MCF 10A (cell line): Measurements from ENCODE around the gene DHTKD1. TPM values are rescaled to one million over a fixed set of nuclear protein-coding genes. Genes with fewer than 3 reads are reported as not detected.

Experiments
- BruUV-seq: library from RNA; stranded (reverse); fragments of 400-500 nt; replicated peaks from 2 replicates; lab custom pipeline; 2021; lab: Mats Ljungman, UMichigan
- CTCF ChIA-PET: fragments of 300-600 bp; sonication (Branson Sonifier 250); formaldehyde crosslinking; extraction: SDS; loops from one replicate; lab custom pipeline; 2021; ENCODE audit warnings: antibody characterized with exemption, inconsistent platforms; lab: Yijun Ruan, JAX
- POLR2A ChIA-PET: fragments of 300-600, 350-650 bp; sonication (Branson Sonifier 250); formaldehyde crosslinking; extraction: SDS; loops from one replicate; lab custom pipeline; 2020; ENCODE audit warnings: antibody characterized with exemption, inconsistent platforms; lab: Yijun Ruan, JAX
- DNase-seq: peaks from one replicate; pipeline ENCODE4 v3.0.0-alpha.2; 2018; ENCODE audit not compliant: unreplicated experiment
- H3K27ac Mint-ChIP-seq: one replicate; pipeline ENCODE4 v1.8.0; 2022; ENCODE audit warnings: mild to moderate bottlenecking, low read depth, mixed read lengths; ENCODE audit not compliant: unreplicated experiment
- H3K27me3 Mint-ChIP-seq: one replicate; pipeline ENCODE4 v1.8.0; 2022; ENCODE audit warnings: mixed read lengths; ENCODE audit not compliant: insufficient read depth, unreplicated experiment
- H3K36me3 Mint-ChIP-seq: one replicate; pipeline ENCODE4 v1.8.0; 2022; ENCODE audit warnings: mild to moderate bottlenecking, moderate library complexity, mixed read lengths; ENCODE audit not compliant: insufficient read depth, unreplicated experiment
- H3K4me1 Mint-ChIP-seq: one replicate; pipeline ENCODE4 v1.8.0; 2022; ENCODE audit warnings: mixed read lengths; ENCODE audit not compliant: insufficient read depth, unreplicated experiment
- H3K4me3 Mint-ChIP-seq: one replicate; pipeline ENCODE4 v1.8.0; 2022; ENCODE audit warnings: mild to moderate bottlenecking, moderate library complexity, mixed read lengths; ENCODE audit not compliant: unreplicated experiment
- H3K9me3 Mint-ChIP-seq: one replicate; pipeline ENCODE4 v1.8.0; 2022; ENCODE audit warnings: mixed read lengths; ENCODE audit not compliant: unreplicated experiment
- CTCF ChIP-seq: fragments of 200-600 bp; IDR thresholded peaks from one replicate; pipeline ENCODE4 v1.8.0; 2022; ENCODE audit warnings: antibody characterized with exemption, mild to moderate bottlenecking; ENCODE audit not compliant: unreplicated experiment
- intact Hi-C: fragments of 100-400 bp; cut with micrococcal nuclease; formaldehyde crosslinking; loops from 2 replicates; pipeline ENCODE4 v1.14.1; 2022
- total RNA-seq: library from RNA; stranded (reverse); gene quantifications from 2 replicates; pipeline ENCODE4 v1.2.3, GENCODE V29; 2022

DHTKD1 gene
- total RNA-seq, 1 experiment from 2014 or later, result 17.3 TPM

- Mint-ChIP-seq H3K4me3 (peak within 1 kb of the TSS; percentile 97), H3K36me3 (no peaks in the 10 kb centered on the region), H3K27ac (peak within 1 kb of the TSS; percentile 100), H3K9me3 (peaks cover 8% of the 10 kb centered on the region), H3K4me1 (peaks cover 12% of the 10 kb centered on the region), H3K27me3 (no peaks in the 10 kb centered on the region)
- POLR2A ChIA-PET, result interaction anchor here (0.6 to 3.8 kb wide), 27 partner anchors 8 to 229 kb away, joined by 3 to 34 read pairs (median 4); partner anchors contain the start of genes CDC123, DHTKD1 and NUDT5
- CTCF ChIA-PET, result interaction anchor here (1.2 kb wide), 1 partner anchor 19 kb away, joined by 3 read pairs; no protein-coding TSS in a partner anchor
- peak; percentile 98 for DNase-seq
- intact Hi-C loops, result loop anchor here (1.0 to 2.0 kb wide), 2 partner anchors 25 to 88 kb away; partner anchors contain the start of gene DHTKD1
- no TSS peak for BruUV-seq
- TF ChIP-seq CTCF, result no peak
Measured at GRCh38 chr10:12042797-12043651, 25.7 kb upstream of the DHTKD1 start, which contains the start of gene UPF2. UPF2 (minus strand) TSS chr10:12042809; CDS start chr10:12035423, 7,386 bp downstream.

- Mint-ChIP-seq H3K4me1 (peaks cover 7% of the 10 kb centered on the region), H3K27ac (no peak overlapping the region), H3K27me3 (no peaks in the 10 kb centered on the region), H3K4me3 (no peak overlapping the region), H3K9me3 (peaks cover 8% of the 10 kb centered on the region), H3K36me3 (no peaks in the 10 kb centered on the region)
- intact Hi-C loops, result no loop called here
- BruUV-seq, result no TSS peak
- POLR2A ChIA-PET, result interaction anchor here (0.6 kb wide), 1 partner anchor 150 kb away, joined by 3 read pairs; the partner anchor contains the start of genes CDC123 and NUDT5
- CTCF ChIA-PET, result interaction anchor here (0.6 kb wide), 2 partner anchors 33 to 52 kb away, joined by 3 to 5 read pairs; no protein-coding TSS in a partner anchor
- TF ChIP-seq CTCF, result no peak
- DNase-seq, result no peak
Measured at GRCh38 chr10:12045596-12045995, 23.2 kb upstream of the DHTKD1 start.

GRCh38 chr10:12048547-12048946, 20.2 kb upstream of the DHTKD1 start:
- no peak for DNase-seq
- Mint-ChIP-seq H3K27ac (no peak overlapping the region), H3K4me1 (peaks cover under 1% of the 10 kb centered on the region), H3K9me3 (peaks cover 1% of the 10 kb centered on the region), H3K4me3 (no peak overlapping the region), H3K27me3 (no peaks in the 10 kb centered on the region), H3K36me3 (no peaks in the 10 kb centered on the region)
- intact Hi-C loops, result no loop called here
- no TSS peak for BruUV-seq
- ChIA-PET CTCF (interaction anchor here (0.7 kb wide), 1 partner anchor 41 kb away, joined by 3 read pairs; no protein-coding TSS in a partner anchor), POLR2A (no interaction called here)
- TF ChIP-seq CTCF, result no peak

- no TSS peak for BruUV-seq
- no peak for TF ChIP-seq CTCF
- Mint-ChIP-seq H3K4me3 (no peak overlapping the region), H3K27me3 (no peaks in the 10 kb centered on the region), H3K9me3 (no peaks in the 10 kb centered on the region), H3K27ac (no peak overlapping the region), H3K36me3 (no peaks in the 10 kb centered on the region), H3K4me1 (no peaks in the 10 kb centered on the region)
- POLR2A ChIA-PET, result interaction anchor here (0.6 to 1.0 kb wide), 2 partner anchors 8 to 1214 kb away, joined by 3 to 7 read pairs; partner anchors contain the start of gene UPF2
- CTCF ChIA-PET, result interaction anchor here (0.6 kb wide), 2 partner anchors 50 to 52 kb away, joined by 3 to 4 read pairs; no protein-coding TSS in a partner anchor
- DNase-seq, result no peak
- intact Hi-C loops, result no loop called here
Measured at GRCh38 chr10:12050528-12050927, 18.2 kb upstream of the DHTKD1 start.
